Measurements from ENCODE around the gene CDH23.

DNA sequence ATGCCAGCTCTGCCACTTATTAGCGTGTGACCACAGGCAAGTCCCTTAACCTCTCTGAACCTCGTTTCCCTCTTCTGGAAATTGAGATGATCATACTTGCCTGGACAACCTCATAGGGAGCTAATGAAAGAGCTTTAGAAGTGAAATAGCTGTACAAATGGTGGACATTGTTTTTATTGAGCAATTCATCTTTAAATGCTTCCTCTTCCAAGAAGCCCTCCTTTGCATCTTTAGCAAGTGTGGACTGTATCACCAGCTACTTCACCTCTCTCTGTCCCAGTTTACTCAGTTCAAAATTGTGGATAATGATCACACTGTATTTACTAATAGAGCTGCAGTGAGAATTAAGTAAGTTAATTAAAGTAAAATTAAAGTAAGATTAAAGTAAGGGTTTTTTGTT, 61.7 kb downstream of the CDH23 start:
- TF ChIP-seq, protein P1, sequence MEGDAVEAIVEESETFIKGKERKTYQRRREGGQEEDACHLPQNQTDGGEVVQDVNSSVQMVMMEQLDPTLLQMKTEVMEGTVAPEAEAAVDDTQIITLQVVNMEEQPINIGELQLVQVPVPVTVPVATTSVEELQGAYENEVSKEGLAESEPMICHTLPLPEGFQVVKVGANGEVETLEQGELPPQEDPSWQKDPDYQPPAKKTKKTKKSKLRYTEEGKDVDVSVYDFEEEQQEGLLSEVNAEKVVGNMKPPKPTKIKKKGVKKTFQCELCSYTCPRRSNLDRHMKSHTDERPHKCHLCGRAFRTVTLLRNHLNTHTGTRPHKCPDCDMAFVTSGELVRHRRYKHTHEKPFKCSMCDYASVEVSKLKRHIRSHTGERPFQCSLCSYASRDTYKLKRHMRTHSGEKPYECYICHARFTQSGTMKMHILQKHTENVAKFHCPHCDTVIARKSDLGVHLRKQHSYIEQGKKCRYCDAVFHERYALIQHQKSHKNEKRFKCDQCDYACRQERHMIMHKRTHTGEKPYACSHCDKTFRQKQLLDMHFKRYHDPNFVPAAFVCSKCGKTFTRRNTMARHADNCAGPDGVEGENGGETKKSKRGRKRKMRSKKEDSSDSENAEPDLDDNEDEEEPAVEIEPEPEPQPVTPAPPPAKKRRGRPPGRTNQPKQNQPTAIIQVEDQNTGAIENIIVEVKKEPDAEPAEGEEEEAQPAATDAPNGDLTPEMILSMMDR (conservative IDR thresholded peaks at IDR 0.05; ENCODE audit: low read depth, low read length) = no peak
- no peak for TF ChIP-seq EZH2 (IDR thresholded peaks at IDR 0.05; ENCODE audit: low read length, unreplicated experiment)
- no peak for TF ChIP-seq EZH2phosphoT487 (IDR thresholded peaks at IDR 0.05; ENCODE audit: borderline replicate concordance, low read length)
